Activated T-cell treated with anti-CD3 and anti-CD28 coated beads, Interleukin-2, amount 50 U/mL, for 24 hours (primary cell): ENCODE results near the gene CCDC69.
"Not testable (repeated sequence)": the region's sequence is repeated elsewhere in the genome, so short reads cannot be mapped to it uniquely, and the experiment has no call there.

ENCODE experiments used
- DNase-seq: peaks from one replicate; pipeline ENCODE4 v3.0.0-alpha.2; 2020
- H3K27ac Mint-ChIP-seq: 2 replicates; pipeline ENCODE4 v1.8.0; 2020; ENCODE audit warnings: mild to moderate bottlenecking, mixed read lengths
- H3K27me3 Mint-ChIP-seq: 2 replicates; pipeline ENCODE4 v1.8.0; 2020; ENCODE audit warnings: mixed read lengths
- H3K36me3 Mint-ChIP-seq: 2 replicates; pipeline ENCODE4 v1.8.0; 2020; ENCODE audit warnings: low read depth, mixed read lengths
- H3K4me1 Mint-ChIP-seq: 2 replicates; pipeline ENCODE4 v1.8.0; 2020; ENCODE audit warnings: low read depth, mixed read lengths
- H3K4me3 Mint-ChIP-seq: 2 replicates; pipeline ENCODE4 v1.8.0; 2020; ENCODE audit warnings: mild to moderate bottlenecking, moderate library complexity, mixed read lengths
- H3K9me3 Mint-ChIP-seq: 2 replicates; pipeline ENCODE4 v1.8.0; 2020; ENCODE audit warnings: mixed read lengths

The CCDC69 gene

GRCh38 chr5:151252762-151253604 lies 29.1 kb upstream of the CCDC69 start, which contains the start of gene GM2A:
GM2A (plus strand) TSS chr5:151253185; CDS start chr5:151253217, 32 bp downstream.
- Mint-ChIP-seq H3K27me3 (no peaks in the 10 kb centered on the region), H3K4me1 (peaks cover 49% of the 10 kb centered on the region), H3K36me3 (peaks cover 2% of the 10 kb centered on the region), H3K9me3 (no peaks in the 10 kb centered on the region), H3K4me3 (peak within 1 kb of the TSS; percentile 89), H3K27ac (peak within 1 kb of the TSS; percentile 94)
- DNase-seq = peak; percentile 96

GRCh38 chr5:151251621-151252020 lies 27.7 kb upstream of the CCDC69 start:
- H3K27me3 Mint-ChIP-seq = no peaks in the 10 kb centered on the region
- peak overlapping the region; percentile 83 for H3K27ac Mint-ChIP-seq
- peaks cover 2% of the 10 kb centered on the region for H3K36me3 Mint-ChIP-seq
- peaks cover 49% of the 10 kb centered on the region for H3K4me1 Mint-ChIP-seq
- peak overlapping the region; percentile 86 for H3K4me3 Mint-ChIP-seq
- no peak for DNase-seq
- H3K9me3 Mint-ChIP-seq = no peaks in the 10 kb centered on the region

GRCh38 chr5:151251001-151251551 lies 27.2 kb upstream of the CCDC69 start:
- peaks cover 2% of the 10 kb centered on the region for H3K36me3 Mint-ChIP-seq
- H3K9me3 Mint-ChIP-seq = no peaks in the 10 kb centered on the region
- no peaks in the 10 kb centered on the region for H3K27me3 Mint-ChIP-seq
- peak; percentile 42 for DNase-seq
- peaks cover 49% of the 10 kb centered on the region for H3K4me1 Mint-ChIP-seq
- peak overlapping the region; percentile 83 for H3K27ac Mint-ChIP-seq
- peak overlapping the region; percentile 86 for H3K4me3 Mint-ChIP-seq

DNA sequence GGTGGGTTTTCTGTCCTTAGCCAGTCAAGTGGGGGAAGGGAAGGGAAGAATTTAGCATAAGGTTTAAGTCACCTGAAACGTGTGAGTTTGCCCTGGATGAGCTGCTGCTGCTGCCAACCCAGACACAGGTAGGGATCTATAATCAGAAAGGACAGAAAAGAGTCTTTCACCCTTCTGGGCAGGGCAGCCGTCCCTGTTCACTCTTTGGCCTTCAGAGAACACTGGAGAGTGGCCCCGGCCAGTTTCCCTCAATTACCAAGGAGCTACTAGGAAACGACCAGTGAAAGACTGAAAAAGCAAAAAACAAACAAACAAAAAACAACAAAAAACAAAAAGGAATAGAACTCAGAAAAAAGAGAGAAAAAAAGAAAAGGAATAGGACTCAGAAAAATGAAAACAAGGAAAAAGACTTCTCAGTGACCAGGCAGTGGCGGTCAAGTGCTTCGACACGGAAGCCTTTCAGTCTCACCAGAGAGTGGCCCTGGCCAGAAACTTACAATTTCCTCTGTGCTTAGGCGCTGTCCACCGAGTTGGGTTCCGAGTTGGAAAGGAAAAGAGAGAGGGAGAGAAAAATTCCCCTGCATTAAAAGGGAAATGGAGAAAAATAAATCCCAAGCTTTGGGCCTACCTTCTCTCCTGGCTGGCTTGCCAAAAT lies 26.6 kb upstream of the CCDC69 start:
- peak overlapping the region; percentile 83 for H3K27ac Mint-ChIP-seq
- H3K36me3 Mint-ChIP-seq = peaks cover 2% of the 10 kb centered on the region
- DNase-seq = no peak

GRCh38 chr5:151249281-151249680 lies 25.4 kb upstream of the CCDC69 start:
- H3K4me1 Mint-ChIP-seq = peaks cover 41% of the 10 kb centered on the region
- H3K27ac Mint-ChIP-seq = no peak overlapping the region
- no peak overlapping the region for H3K4me3 Mint-ChIP-seq
- H3K9me3 Mint-ChIP-seq = no peaks in the 10 kb centered on the region
- H3K36me3 Mint-ChIP-seq = peaks cover 2% of the 10 kb centered on the region
- no peaks in the 10 kb centered on the region for H3K27me3 Mint-ChIP-seq
- no peak for DNase-seq

More for the DNA sequence above, 26.6 kb upstream of the CCDC69 start:
- Mint-ChIP-seq H3K9me3 (no peaks in the 10 kb centered on the region), H3K27me3 (no peaks in the 10 kb centered on the region), H3K4me3 (peak overlapping the region; percentile 86), H3K4me1 (peaks cover 46% of the 10 kb centered on the region)

GRCh38 chr5:151248651-151249050 lies 24.8 kb upstream of the CCDC69 start:
- Mint-ChIP-seq H3K9me3 (no peaks in the 10 kb centered on the region), H3K4me1 (peaks cover 42% of the 10 kb centered on the region), H3K27me3 (no peaks in the 10 kb centered on the region), H3K36me3 (peaks cover 2% of the 10 kb centered on the region), H3K27ac (no peak overlapping the region), H3K4me3 (no peak overlapping the region)
- DNase-seq = no peak

- Mint-ChIP-seq H3K27ac (no peak overlapping the region), H3K4me3 (no peak overlapping the region), H3K36me3 (no peaks in the 10 kb centered on the region), H3K9me3 (no peaks in the 10 kb centered on the region), H3K4me1 (peaks cover 27% of the 10 kb centered on the region), H3K27me3 (no peaks in the 10 kb centered on the region)
- DNase-seq = no peak
These were observed 21.9 kb upstream of the CCDC69 start for GRCh38 chr5:151245680-151246219.

DNA sequence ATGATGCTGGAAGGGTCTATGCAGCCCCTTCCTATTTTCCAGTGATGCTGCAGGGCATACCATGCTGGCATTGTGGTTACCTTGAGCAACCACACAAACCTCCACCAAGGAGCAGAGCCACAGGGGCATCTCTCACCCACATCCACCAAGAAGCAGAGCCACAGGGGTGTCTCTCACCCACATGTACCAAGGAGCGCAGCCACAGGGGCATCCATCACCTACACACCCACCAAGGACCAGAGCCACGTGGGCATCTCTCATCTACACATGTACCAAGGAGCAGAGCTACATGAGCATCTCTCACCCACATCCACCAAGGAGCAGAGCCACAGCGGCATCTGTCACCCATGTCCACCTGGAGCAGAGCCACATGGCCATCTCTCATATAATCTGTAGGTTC lies 20.3 kb upstream of the CCDC69 start:
- Mint-ChIP-seq H3K4me1 (peaks cover 24% of the 10 kb centered on the region), H3K4me3 (no peak overlapping the region), H3K27ac (peak overlapping the region; percentile 63), H3K36me3 (no peaks in the 10 kb centered on the region), H3K9me3 (no peaks in the 10 kb centered on the region), H3K27me3 (no peaks in the 10 kb centered on the region)
- DNase-seq = no peak

DNA sequence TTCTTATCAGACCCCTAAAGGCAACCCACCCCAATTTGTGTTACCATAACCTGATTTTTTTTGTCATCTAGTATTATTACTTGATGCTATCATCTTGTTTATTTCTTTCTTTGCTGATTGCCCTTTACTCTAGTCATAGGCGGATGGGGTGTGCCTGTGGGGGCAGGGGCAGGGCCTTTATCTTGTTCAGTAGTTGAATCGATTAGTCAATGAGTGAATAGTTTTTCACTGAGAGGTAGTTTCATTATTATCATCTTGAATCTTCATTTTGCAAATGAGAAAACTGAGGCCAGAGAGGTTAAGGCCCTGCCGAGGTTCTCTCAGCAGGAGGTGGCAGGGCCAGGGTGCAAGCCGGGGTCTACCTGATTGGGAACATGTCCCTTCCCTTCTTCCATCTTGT lies 19.7 kb upstream of the CCDC69 start:
- no peak overlapping the region for H3K4me3 Mint-ChIP-seq
- H3K4me1 Mint-ChIP-seq = peaks cover 29% of the 10 kb centered on the region
- no peak for DNase-seq
- no peaks in the 10 kb centered on the region for H3K9me3 Mint-ChIP-seq
- no peaks in the 10 kb centered on the region for H3K27me3 Mint-ChIP-seq
- H3K27ac Mint-ChIP-seq = peak overlapping the region; percentile 63
- H3K36me3 Mint-ChIP-seq = no peaks in the 10 kb centered on the region

DNA sequence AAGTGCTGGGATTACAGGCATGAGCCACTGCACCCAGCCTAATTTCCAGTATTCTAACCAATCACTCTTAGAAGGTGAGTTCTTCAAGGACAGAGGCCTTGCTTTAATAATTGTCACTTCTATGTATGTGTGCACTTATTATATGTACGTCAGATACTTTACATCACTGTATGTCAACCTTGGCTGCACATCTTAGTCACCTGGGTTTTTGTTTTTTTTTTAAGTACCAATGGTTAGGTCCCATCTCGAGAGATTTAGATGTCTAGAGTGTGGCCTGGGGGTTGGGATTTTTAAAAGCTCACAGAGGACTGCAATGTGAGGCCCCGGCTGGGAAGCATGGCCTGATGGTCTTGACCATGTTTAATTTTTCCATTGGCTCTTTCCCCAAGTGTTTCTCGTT lies 19.2 kb upstream of the CCDC69 start:
- Mint-ChIP-seq H3K27ac (no peak overlapping the region), H3K27me3 (no peaks in the 10 kb centered on the region), H3K36me3 (no peaks in the 10 kb centered on the region), H3K4me1 (peaks cover 33% of the 10 kb centered on the region), H3K4me3 (no peak overlapping the region), H3K9me3 (no peaks in the 10 kb centered on the region)
- DNase-seq = no peak

GRCh38 chr5:151240924-151241635 lies 17.2 kb upstream of the CCDC69 start:
- no peak for DNase-seq
- no peaks in the 10 kb centered on the region for H3K36me3 Mint-ChIP-seq
- no peak overlapping the region for H3K27ac Mint-ChIP-seq
- H3K4me1 Mint-ChIP-seq = peaks cover 36% of the 10 kb centered on the region
- H3K9me3 Mint-ChIP-seq = no peaks in the 10 kb centered on the region
- H3K4me3 Mint-ChIP-seq = no peak overlapping the region
- no peaks in the 10 kb centered on the region for H3K27me3 Mint-ChIP-seq

DNA sequence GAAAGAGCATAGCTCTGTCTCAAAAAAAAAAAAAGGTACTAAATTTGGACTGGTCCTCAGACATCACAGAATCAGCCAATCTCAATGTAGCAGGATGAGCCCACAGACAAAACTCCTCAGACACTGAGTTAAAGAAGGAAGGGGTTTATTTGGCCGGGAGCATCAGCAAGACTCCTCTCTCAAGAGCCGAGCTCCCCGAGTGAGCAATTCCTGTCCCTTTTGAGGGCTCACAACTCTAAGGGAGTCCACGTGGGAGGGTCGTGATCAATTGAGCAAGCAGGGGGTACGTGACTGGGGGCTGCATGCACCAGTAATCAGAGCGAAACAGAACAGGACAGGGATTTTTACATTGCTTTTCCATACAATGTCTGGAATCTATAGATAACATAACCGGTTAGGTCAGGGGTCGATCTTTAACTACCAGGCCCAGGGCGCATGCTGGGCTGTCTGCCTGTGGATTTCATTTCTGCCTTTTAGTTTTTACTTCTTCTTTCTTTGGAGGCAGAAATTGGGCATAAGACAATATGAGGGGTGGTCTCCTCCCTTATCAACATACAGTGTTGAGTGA lies 16.5 kb upstream of the CCDC69 start:
- H3K27ac Mint-ChIP-seq = not testable (repeated sequence)

DNA sequence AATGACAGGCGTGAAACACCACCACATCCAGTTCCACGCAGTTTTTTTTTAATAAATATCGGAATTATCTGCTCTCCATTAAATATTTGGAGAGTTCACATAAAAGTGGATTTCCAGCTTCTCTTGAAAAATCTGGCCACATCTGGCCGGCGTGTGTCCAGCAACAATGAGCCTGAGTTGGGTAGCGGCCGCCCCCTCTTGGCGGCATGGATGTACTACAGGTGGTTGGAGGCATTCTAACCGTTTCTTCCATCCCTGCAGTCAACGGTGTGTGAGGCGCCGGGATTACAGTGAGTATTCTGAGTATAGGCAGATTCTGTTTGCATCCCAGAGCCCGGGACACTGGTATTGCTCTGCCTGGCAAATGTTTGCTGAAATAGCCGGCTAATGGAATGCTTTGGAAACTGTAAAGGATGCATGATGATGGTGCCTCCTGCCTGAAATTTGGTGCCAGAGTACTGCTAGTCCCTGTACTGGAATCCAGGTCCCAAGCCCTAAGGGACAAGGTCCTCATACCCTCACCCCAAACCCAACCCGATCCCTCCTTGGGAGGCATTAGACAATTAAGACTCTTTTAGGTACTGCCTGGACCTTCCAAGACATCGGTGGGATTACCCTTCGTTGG lies 15.5 kb upstream of the CCDC69 start:
- H3K9me3 Mint-ChIP-seq = no peaks in the 10 kb centered on the region
- H3K27ac Mint-ChIP-seq = no peak overlapping the region
- DNase-seq = peak; percentile 77
- H3K4me3 Mint-ChIP-seq = no peak overlapping the region
- H3K36me3 Mint-ChIP-seq = no peaks in the 10 kb centered on the region
- no peaks in the 10 kb centered on the region for H3K27me3 Mint-ChIP-seq
- peaks cover 42% of the 10 kb centered on the region for H3K4me1 Mint-ChIP-seq

More for the DNA sequence above, 16.5 kb upstream of the CCDC69 start:
- not testable (repeated sequence) for H3K4me3 Mint-ChIP-seq, H3K27me3 Mint-ChIP-seq, H3K9me3 Mint-ChIP-seq, H3K36me3 Mint-ChIP-seq, DNase-seq
- peaks cover 36% of the 10 kb centered on the region for H3K4me1 Mint-ChIP-seq
